ENCODE data around the gene CBFB. TPM values are rescaled to one million over a fixed set of nuclear protein-coding genes. Genes with fewer than 3 reads are reported as not detected.
A peak's percentile ranks its signal among the peaks of the same experiment; 100 is the strongest.

The CBFB gene
- total and polyA plus RNA-seq, 2 of the 13 experiments (the other 11 are each of a cell fraction or from before 2014, with no cell fraction given): 22.1 to 70.8 TPM

- TF ChIP-seq MNT (IDR thresholded peaks at IDR 0.05) (no peak), HDAC2 (CRISPR knock-in tag; IDR thresholded peaks at IDR 0.05) (peak; percentile 20; the same call in 1 of the 2 replicates), NAIF1 (CRISPR knock-in tag; IDR thresholded peaks at IDR 0.05; ENCODE audit: borderline replicate concordance) (no peak), ZNF841 (CRISPR knock-in tag; IDR thresholded peaks at IDR 0.05; ENCODE audit: borderline replicate concordance) (no peak), ARHGAP35 (CRISPR knock-in tag; IDR thresholded peaks at IDR 0.05; ENCODE audit: borderline replicate concordance) (no peak), SAP130 (CRISPR knock-in tag; IDR thresholded peaks at IDR 0.05; ENCODE audit: low read depth) (peak; percentile 45), PAXIP1 (CRISPR knock-in tag; conservative IDR thresholded peaks at IDR 0.05) (peak; percentile 57; the same call in 1 of the 2 replicates), ZFX (CRISPR knock-in tag; IDR thresholded peaks at IDR 0.05; ENCODE audit: low read depth) (peak; percentile 21; the same call in 1 of the 2 replicates), ZNF780A (CRISPR knock-in tag; IDR thresholded peaks at IDR 0.05) (no peak), BHLHE40 (IDR thresholded peaks at IDR 0.05; ENCODE audit: low read length) (peak; percentile 73), ZNF7 (CRISPR knock-in tag; IDR thresholded peaks at IDR 0.05) (no peak), ZNF614 (CRISPR knock-in tag; IDR thresholded peaks at IDR 0.05; ENCODE audit: borderline replicate concordance) (0 out of 2 replicates have a peak, but pooled peaks have one; percentile 37), KDM2A (CRISPR knock-in tag; IDR thresholded peaks at IDR 0.05; ENCODE audit: borderline replicate concordance, low read depth) (no peak), SOX6 (IDR thresholded peaks at IDR 0.05) (no peak), SOX6 (CRISPR knock-in tag; IDR thresholded peaks at IDR 0.05) (peak; percentile 54), CREB1 (IDR thresholded peaks at IDR 0.05) (no peak), CREB1 (CRISPR knock-in tag; IDR thresholded peaks at IDR 0.05) (peak; percentile 50; the same call in 1 of the 2 replicates), ZBTB7A (CRISPR knock-in tag; IDR thresholded peaks at IDR 0.05) (no peak), FOXK1 (CRISPR knock-in tag; IDR thresholded peaks at IDR 0.05; ENCODE audit: borderline replicate concordance, low read depth) (no peak), PHF20 (CRISPR knock-in tag; IDR thresholded peaks at IDR 0.05) (no peak)
- TF ChIP-seq, protein P1, sequence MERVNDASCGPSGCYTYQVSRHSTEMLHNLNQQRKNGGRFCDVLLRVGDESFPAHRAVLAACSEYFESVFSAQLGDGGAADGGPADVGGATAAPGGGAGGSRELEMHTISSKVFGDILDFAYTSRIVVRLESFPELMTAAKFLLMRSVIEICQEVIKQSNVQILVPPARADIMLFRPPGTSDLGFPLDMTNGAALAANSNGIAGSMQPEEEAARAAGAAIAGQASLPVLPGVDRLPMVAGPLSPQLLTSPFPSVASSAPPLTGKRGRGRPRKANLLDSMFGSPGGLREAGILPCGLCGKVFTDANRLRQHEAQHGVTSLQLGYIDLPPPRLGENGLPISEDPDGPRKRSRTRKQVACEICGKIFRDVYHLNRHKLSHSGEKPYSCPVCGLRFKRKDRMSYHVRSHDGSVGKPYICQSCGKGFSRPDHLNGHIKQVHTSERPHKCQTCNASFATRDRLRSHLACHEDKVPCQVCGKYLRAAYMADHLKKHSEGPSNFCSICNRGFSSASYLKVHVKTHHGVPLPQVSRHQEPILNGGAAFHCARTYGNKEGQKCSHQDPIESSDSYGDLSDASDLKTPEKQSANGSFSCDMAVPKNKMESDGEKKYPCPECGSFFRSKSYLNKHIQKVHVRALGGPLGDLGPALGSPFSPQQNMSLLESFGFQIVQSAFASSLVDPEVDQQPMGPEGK (CRISPR knock-in tag; IDR thresholded peaks at IDR 0.05): no peak
- TF ChIP-seq, protein P2, sequence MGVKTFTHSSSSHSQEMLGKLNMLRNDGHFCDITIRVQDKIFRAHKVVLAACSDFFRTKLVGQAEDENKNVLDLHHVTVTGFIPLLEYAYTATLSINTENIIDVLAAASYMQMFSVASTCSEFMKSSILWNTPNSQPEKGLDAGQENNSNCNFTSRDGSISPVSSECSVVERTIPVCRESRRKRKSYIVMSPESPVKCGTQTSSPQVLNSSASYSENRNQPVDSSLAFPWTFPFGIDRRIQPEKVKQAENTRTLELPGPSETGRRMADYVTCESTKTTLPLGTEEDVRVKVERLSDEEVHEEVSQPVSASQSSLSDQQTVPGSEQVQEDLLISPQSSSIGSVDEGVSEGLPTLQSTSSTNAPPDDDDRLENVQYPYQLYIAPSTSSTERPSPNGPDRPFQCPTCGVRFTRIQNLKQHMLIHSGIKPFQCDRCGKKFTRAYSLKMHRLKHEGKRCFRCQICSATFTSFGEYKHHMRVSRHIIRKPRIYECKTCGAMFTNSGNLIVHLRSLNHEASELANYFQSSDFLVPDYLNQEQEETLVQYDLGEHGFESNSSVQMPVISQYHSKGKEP (CRISPR knock-in tag; IDR thresholded peaks at IDR 0.05): no peak
Measured at GRCh38 chr16:67116388-67117311, 87.7 kb downstream of the CBFB start (continued).
